B cell (primary cell): ENCODE results near the gene VPS13A. TPM values are rescaled to one million over a fixed set of nuclear protein-coding genes. Genes with fewer than 3 reads are reported as not detected.

Experiments
- ATAC-seq: fragments of 200-7000 bp; cut with Tn5 transposase; one replicate; pipeline ENCODE4 v1.10.0; 2021; ENCODE audit warnings: low read depth, mild to moderate bottlenecking, moderate number of reproducible peaks, moderate library complexity
- CTCF ChIA-PET: fragments of 350-600 bp; sonication (Branson Sonifier 250); formaldehyde crosslinking; loops from one replicate; lab custom pipeline; 2021; ENCODE audit warnings: antibody characterized with exemption, inconsistent platforms; lab: Charles Lee
- POLR2A ChIA-PET: fragments of 350-600 bp; sonication (Branson Sonifier 250); formaldehyde crosslinking; loops from one replicate; lab custom pipeline; 2021; ENCODE audit warnings: antibody characterized with exemption; lab: Charles Lee
- DNase-seq: peaks from one replicate; pipeline ENCODE4 v3.0.0; 2013
- H2AFZ ChIP-seq: 2 replicates; pipeline ENCODE4 v1.6.1; 2012; ENCODE audit warnings: mild to moderate bottlenecking, low read depth, low read length; ENCODE audit not compliant: insufficient read depth, poor library complexity, severe bottlenecking
- H3K27ac ChIP-seq, 2 donors: 1 replicate in 1 of 2; 2 replicates in 1 of 2; pipeline ENCODE4 v1.5.1; 2012 to 2013; ENCODE audit warnings: low read length in 2 of 2, mild to moderate bottlenecking in 2 of 2, moderate library complexity in 1 of 2
- H3K27me3 ChIP-seq, 4 experiments: fragments of 200-600 bp in 1 of 4; sonication (generic) in 1 of 4; replicated peaks in 1 of 4; 1 replicate in 2 of 4; 2 replicates in 2 of 4; pipeline versions ENCODE4 v1.6.1 to v1.7.0; 2013 to 2016; ENCODE audit warnings: low read length in 3 of 4, mild to moderate bottlenecking in 2 of 4, mixed read lengths in 1 of 4, moderate library complexity in 1 of 4; ENCODE audit not compliant: insufficient read depth in 4 of 4, control insufficient read depth in 3 of 4; ENCODE audit errors: control extremely low read depth in 1 of 4
- H3K36me3 ChIP-seq, 2 experiments: replicated peaks in 1 of 2; 1 replicate in 1 of 2; 2 replicates in 1 of 2; pipeline versions ENCODE4 v1.6.1 to v1.7.1; 2013; ENCODE audit warnings: low read length in 1 of 2; ENCODE audit not compliant: insufficient read depth in 2 of 2, control insufficient read depth in 1 of 2; ENCODE audit errors: control extremely low read depth in 1 of 2, extremely low read depth in 1 of 2
- H3K4me1 ChIP-seq, 2 donors: fragments of 200-600 bp in 1 of 2; sonication (generic) in 1 of 2; 1 replicate in 1 of 2; 2 replicates in 1 of 2; pipeline versions ENCODE4 v1.5.1 to v1.6.1; 2013 to 2017; ENCODE audit warnings: low read length in 2 of 2; ENCODE audit not compliant: control insufficient read depth in 2 of 2, insufficient read depth in 2 of 2
- H3K4me2 ChIP-seq: replicated peaks from 2 replicates; pipeline ENCODE3; 2012; ENCODE audit warnings: mild to moderate bottlenecking, low read depth, low read length; ENCODE audit not compliant: poor library complexity, severe bottlenecking
- H3K4me3 ChIP-seq, 5 experiments: fragments of 200-600 bp in 1 of 5; sonication (generic) in 1 of 5; 1 replicate in 3 of 5; 2 replicates in 2 of 5; pipeline versions ENCODE4 v1.5.1 to v1.7.0; 2011 to 2016; ENCODE audit warnings: low read length in 4 of 5, mild to moderate bottlenecking in 4 of 5, low read depth in 2 of 5, control low read depth in 1 of 5, moderate library complexity in 1 of 5; ENCODE audit not compliant: insufficient read depth in 1 of 5; ENCODE audit errors: control extremely low read depth in 1 of 5, extremely low read depth in 1 of 5
- H3K79me2 ChIP-seq: fragments of 200-600 bp; sonication (generic); one replicate; pipeline ENCODE4 v1.6.0; 2016; ENCODE audit warnings: low read length; ENCODE audit not compliant: control insufficient read depth, insufficient read depth
- H3K9ac ChIP-seq: fragments of 200-600 bp; sonication (generic); 2 replicates; pipeline ENCODE4 v1.6.1; 2017; ENCODE audit warnings: mild to moderate bottlenecking, low read length, moderate library complexity
- H3K9me3 ChIP-seq, 3 donors: one replicate each; pipeline versions ENCODE4 v1.6.1 to v1.7.1; 2013; ENCODE audit warnings: low read length in 2 of 3; ENCODE audit not compliant: control insufficient read depth in 2 of 3, insufficient read depth in 1 of 3; ENCODE audit errors: control extremely low read depth in 1 of 3
- H4K20me1 ChIP-seq: 2 replicates; pipeline ENCODE4 v1.6.0; 2012; ENCODE audit warnings: mild to moderate bottlenecking, low read length; ENCODE audit not compliant: insufficient read depth, control insufficient read depth, poor library complexity, severe bottlenecking
- H3K27ac Mint-ChIP-seq: one replicate; pipeline ENCODE4 v1.8.0; 2021; ENCODE audit warnings: mixed read lengths
- H3K27me3 Mint-ChIP-seq: one replicate; pipeline ENCODE4 v1.8.0; 2021; ENCODE audit warnings: mixed read lengths
- H3K4me1 Mint-ChIP-seq: one replicate; pipeline ENCODE4 v1.8.0; 2021; ENCODE audit warnings: mixed read lengths
- H3K4me3 Mint-ChIP-seq: one replicate; pipeline ENCODE4 v1.8.0; 2021; ENCODE audit warnings: mixed read lengths
- H3K9me3 Mint-ChIP-seq: one replicate; pipeline ENCODE4 v1.8.0; 2022; ENCODE audit warnings: mixed read lengths; ENCODE audit not compliant: insufficient read depth
- CTCF ChIP-seq: fragments of 200-600 bp; IDR thresholded peaks from one replicate; pipeline ENCODE4 v1.8.0; 2022; ENCODE audit warnings: antibody characterized with exemption, mild to moderate bottlenecking
- EZH2 ChIP-seq: IDR thresholded peaks from 2 replicates; pipeline ENCODE4 v1.6.1; 2012; ENCODE audit warnings: borderline replicate concordance, low read depth, mild to moderate bottlenecking, moderate library complexity, low read length; ENCODE audit not compliant: insufficient read depth, poor library complexity, severe bottlenecking
- WGBS: methylation state at CpG from one replicate; pipeline ENCODE4 v1.1.5; 2013; ENCODE audit warnings: missing lambda C conversion rate; ENCODE audit not compliant: insufficient coverage; 5-methylcytosine and 5-hydroxymethylcytosine counted together
- intact Hi-C: fragments of 100-400 bp; cut with micrococcal nuclease; formaldehyde crosslinking; loops from one replicate; pipeline ENCODE4 v1.10.0; 2022
- polyA plus RNA-seq: library from polyadenylated mRNA; depleted of rRNA; stranded (reverse); fragments of >200 nt; gene quantifications from 2 replicates; pipeline ENCODE4 v1.2.3, GENCODE V29; 2012
- total RNA-seq, 2 donors: library from RNA; stranded (reverse); fragments of 120-200 nt in 1 of 2; gene quantifications; 1 replicate in 1 of 2; 2 replicates in 1 of 2; pipeline versions ENCODE4 v1.2.3 to v1.2.4, GENCODE V29; 2013 to 2022

Gene VPS13A
- total and polyA plus RNA-seq, 2 donors (not counting 1 experiment from before 2014, with no cell fraction given): 6.5 to 57.8 TPM

GRCh38 chr9:77370064-77370463 is 192.7 kb downstream of the VPS13A start:
- H3K27me3 Mint-ChIP-seq: no peaks in the 10 kb centered on the region
- POLR2A ChIA-PET: no interaction called here

GRCh38 chr9:77374266-77374665 is 196.9 kb downstream of the VPS13A start:
- TF ChIP-seq EZH2 (no peak), CTCF (no peak)
- Histone ChIP-seq H3K36me3 (peaks cover 6 to 11% of the 10 kb centered on the region in 2 experiments), H3K9ac (no peak overlapping the region), H2AFZ (no peak overlapping the region), H4K20me1 (no peaks in the 10 kb centered on the region), H3K79me2 (no peaks in the 10 kb centered on the region), H3K27ac (no peak overlapping the region), H3K4me2 (no peak overlapping the region), H3K4me3 (no peak overlapping the region), H3K4me1 (no peaks in the 10 kb centered on the region), H3K9me3 (no peaks in the 10 kb centered on the region), H3K27me3 (no peaks in the 10 kb centered on the region)
- no peaks in the 10 kb centered on the region for H3K4me1 Mint-ChIP-seq
- H3K27me3 Mint-ChIP-seq: no peaks in the 10 kb centered on the region
- WGBS: no CpG with 5 or more reads among the region's 3 CpGs
- H3K9me3 Mint-ChIP-seq: peaks cover 2% of the 10 kb centered on the region
- intact Hi-C loops: no loop called here
- no peak overlapping the region for H3K4me3 Mint-ChIP-seq
- CTCF ChIA-PET: no interaction called here
- no peak for DNase-seq
- no peak for ATAC-seq
- POLR2A ChIA-PET: no interaction called here
- H3K27ac Mint-ChIP-seq: no peak overlapping the region

More at GRCh38 chr9:77370064-77370463, 192.7 kb downstream of the VPS13A start:
- Histone ChIP-seq H3K36me3 (peaks cover 10 to 15% of the 10 kb centered on the region in 2 experiments), H3K4me3 (no peak overlapping the region), H3K9me3 (no peaks in the 10 kb centered on the region), H3K9ac (no peak overlapping the region), H3K27me3 (no peaks in the 10 kb centered on the region), H3K4me1 (no peaks in the 10 kb centered on the region), H4K20me1 (no peaks in the 10 kb centered on the region), H3K4me2 (no peak overlapping the region), H2AFZ (no peak overlapping the region), H3K79me2 (no peaks in the 10 kb centered on the region), H3K27ac (no peak overlapping the region)
- WGBS: 95% methylated on average over 4 of the region's 5 CpGs
- TF ChIP-seq CTCF (no peak), EZH2 (no peak)
- peaks cover 2% of the 10 kb centered on the region for H3K9me3 Mint-ChIP-seq
- CTCF ChIA-PET: no interaction called here
- DNase-seq (no peak), ATAC-seq (no peak)
- no peak overlapping the region for H3K27ac Mint-ChIP-seq
- H3K4me3 Mint-ChIP-seq: no peak overlapping the region
- intact Hi-C loops: no loop called here
- H3K4me1 Mint-ChIP-seq: no peaks in the 10 kb centered on the region
